Measurements from ENCODE around the gene PARD3B. TPM values are rescaled to one million over a fixed set of nuclear protein-coding genes. Genes with fewer than 3 reads are reported as not detected.

The PARD3B gene
- total and polyA plus RNA-seq, 7 donors: 0.42 to 6.0 (median 4.8) TPM

- intact Hi-C loops (cut with DNase I): no loop called here
These were observed 813.1 kb downstream of the PARD3B start for GRCh38 chr2:205358351-205358815.

GRCh38 chr2:205361272-205361671, 816.0 kb downstream of the PARD3B start:
- H3K4me1 ChIP-seq: no peaks in the 10 kb centered on the region
- 90 to 95% (median 93%) methylated on average over 3 of the region's 3 CpGs for WGBS, 3 donors
- DNase-seq: no peak
- no peaks in the 10 kb centered on the region for H3K9me3 ChIP-seq
- no peaks in the 10 kb centered on the region for H3K27me3 ChIP-seq (ENCODE audit: insufficient read depth in 3 of 3, low read length in 2 of 3)
- H3K4me3 ChIP-seq: no peak overlapping the region
- intact Hi-C loops (cut with DNase I): no loop called here
- H3K36me3 ChIP-seq (ENCODE audit: insufficient read depth in 1 of 2, low read depth in 1 of 2): no peaks in the 10 kb centered on the region
- H3K27ac ChIP-seq: no peak overlapping the region
- TF ChIP-seq CTCF (IDR thresholded peaks at IDR 0.05): no peak
- ATAC-seq: no peak

More at GRCh38 chr2:205358351-205358815, 813.1 kb downstream of the PARD3B start:
- TF ChIP-seq CTCF (IDR thresholded peaks at IDR 0.05): no peak
- H3K4me3 ChIP-seq: no peak overlapping the region
- no peak overlapping the region for H3K27ac ChIP-seq
- DNase-seq (no peak), ATAC-seq (no peak)
- no peaks in the 10 kb centered on the region for H3K27me3 ChIP-seq (ENCODE audit: insufficient read depth in 3 of 3, low read length in 2 of 3)
- 56 to 58% (median 58%) methylated on average over 8 of the region's 8 CpGs for WGBS, 3 donors
- H3K4me1 ChIP-seq: no peaks in the 10 kb centered on the region
- H3K36me3 ChIP-seq (ENCODE audit: insufficient read depth in 1 of 2, low read depth in 1 of 2): no peaks in the 10 kb centered on the region
- no peaks in the 10 kb centered on the region for H3K9me3 ChIP-seq

- no peak for DNase-seq
- no peak for ATAC-seq
- no peaks in the 10 kb centered on the region for H3K4me1 ChIP-seq
- no peak overlapping the region for H3K4me3 ChIP-seq
- TF ChIP-seq CTCF (IDR thresholded peaks at IDR 0.05): no peak
- no peaks in the 10 kb centered on the region for H3K36me3 ChIP-seq (ENCODE audit: insufficient read depth in 1 of 2, low read depth in 1 of 2)
- H3K27ac ChIP-seq: no peak overlapping the region
- H3K9me3 ChIP-seq: no peaks in the 10 kb centered on the region
- intact Hi-C loops (cut with DNase I): no loop called here
- H3K27me3 ChIP-seq (ENCODE audit: insufficient read depth in 3 of 3, low read length in 2 of 3): no peaks in the 10 kb centered on the region
These were observed 816.7 kb downstream of the PARD3B start for GRCh38 chr2:205361970-205362369.

- no peak for TF ChIP-seq CTCF (IDR thresholded peaks at IDR 0.05)
- H3K9me3 ChIP-seq: no peaks in the 10 kb centered on the region
- 81 to 89% (median 84%) methylated on average over 3 of the region's 3 CpGs for WGBS, 3 donors
- no peaks in the 10 kb centered on the region for H3K27me3 ChIP-seq (ENCODE audit: insufficient read depth in 3 of 3, low read length in 2 of 3)
- H3K36me3 ChIP-seq (ENCODE audit: insufficient read depth in 1 of 2, low read depth in 1 of 2): no peaks in the 10 kb centered on the region
- H3K27ac ChIP-seq: no peak overlapping the region
- no peaks in the 10 kb centered on the region for H3K4me1 ChIP-seq
- H3K4me3 ChIP-seq: no peak overlapping the region
- DNase-seq: no peak
- ATAC-seq: no peak
- intact Hi-C loops (cut with DNase I): no loop called here
These were observed 819.0 kb downstream of the PARD3B start for GRCh38 chr2:205364261-205364660.

GRCh38 chr2:205366336-205367060, 821.2 kb downstream of the PARD3B start:
- WGBS, 3 donors: 90 to 96% (median 90%) methylated on average over 6 of the region's 6 CpGs
- Histone ChIP-seq H3K27ac (no peak overlapping the region), H3K27me3 (ENCODE audit: insufficient read depth in 3 of 3, low read length in 2 of 3) (no peaks in the 10 kb centered on the region), H3K36me3 (ENCODE audit: insufficient read depth in 1 of 2, low read depth in 1 of 2) (no peaks in the 10 kb centered on the region), H3K4me3 (no peak overlapping the region), H3K4me1 (no peaks in the 10 kb centered on the region), H3K9me3 (no peaks in the 10 kb centered on the region)
- ATAC-seq (no peak), DNase-seq (no peak)
- intact Hi-C loops (cut with DNase I): no loop called here
- TF ChIP-seq CTCF (IDR thresholded peaks at IDR 0.05): no peak
